Choroid plexus epithelial cell (primary cell): ENCODE measurements around the gene TPM2.
A peak's percentile ranks its signal among the peaks of the same experiment; 100 is the strongest.

Experiments used
- DNase-seq: peaks from one replicate; pipeline ENCODE4 v3.0.0-alpha.2; 2010; ENCODE audit warnings: low read depth
- H3K4me3 ChIP-seq: 2 replicates; pipeline ENCODE4 v1.5.1; 2011; ENCODE audit warnings: low read depth, mild to moderate bottlenecking, control low read depth, low read length, moderate library complexity
- TF ChIP-seq, protein P1 (sequence below): conservative IDR thresholded peaks from 2 replicates; pipeline ENCODE4 v1.5.1; 2011; ENCODE audit warnings: low read depth, mild to moderate bottlenecking, control low read depth, inconsistent platforms, low read length, moderate library complexity

Gene TPM2

DNA sequence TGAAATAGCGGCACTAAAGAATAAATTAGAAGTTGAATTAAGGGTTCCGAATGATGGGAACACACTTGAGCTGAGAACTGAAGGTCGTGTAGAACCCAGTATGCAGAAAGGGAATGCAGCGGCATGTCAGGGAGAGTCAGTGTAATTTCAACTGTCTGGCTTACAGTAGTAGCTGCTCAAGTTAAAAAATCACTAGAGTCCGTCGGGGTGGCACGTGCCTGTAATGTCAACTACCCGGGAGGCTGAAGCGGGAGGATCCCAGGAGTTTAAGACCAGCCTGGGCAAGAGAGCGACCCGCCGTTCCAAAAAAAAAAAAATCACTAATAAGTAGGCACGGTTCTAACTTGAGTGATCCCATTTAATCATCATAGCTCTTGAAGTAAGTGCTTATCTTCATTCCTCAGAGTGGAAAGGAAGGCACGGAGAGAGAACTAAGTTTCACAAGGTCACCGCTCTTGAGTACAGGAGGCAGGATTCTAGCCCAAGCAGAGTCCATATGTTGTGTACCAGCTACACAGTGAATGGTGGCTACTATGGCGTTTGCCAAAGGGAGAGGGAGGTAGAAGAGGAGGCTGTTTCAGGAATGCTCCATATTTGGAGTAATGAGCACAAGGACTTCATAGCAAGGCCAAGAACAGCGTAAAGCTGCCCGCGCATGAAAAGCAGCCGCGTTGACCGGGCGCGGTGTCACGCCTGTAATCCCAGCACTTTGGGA lies 32.7 kb downstream of the TPM2 start:
- TF ChIP-seq, protein P1, sequence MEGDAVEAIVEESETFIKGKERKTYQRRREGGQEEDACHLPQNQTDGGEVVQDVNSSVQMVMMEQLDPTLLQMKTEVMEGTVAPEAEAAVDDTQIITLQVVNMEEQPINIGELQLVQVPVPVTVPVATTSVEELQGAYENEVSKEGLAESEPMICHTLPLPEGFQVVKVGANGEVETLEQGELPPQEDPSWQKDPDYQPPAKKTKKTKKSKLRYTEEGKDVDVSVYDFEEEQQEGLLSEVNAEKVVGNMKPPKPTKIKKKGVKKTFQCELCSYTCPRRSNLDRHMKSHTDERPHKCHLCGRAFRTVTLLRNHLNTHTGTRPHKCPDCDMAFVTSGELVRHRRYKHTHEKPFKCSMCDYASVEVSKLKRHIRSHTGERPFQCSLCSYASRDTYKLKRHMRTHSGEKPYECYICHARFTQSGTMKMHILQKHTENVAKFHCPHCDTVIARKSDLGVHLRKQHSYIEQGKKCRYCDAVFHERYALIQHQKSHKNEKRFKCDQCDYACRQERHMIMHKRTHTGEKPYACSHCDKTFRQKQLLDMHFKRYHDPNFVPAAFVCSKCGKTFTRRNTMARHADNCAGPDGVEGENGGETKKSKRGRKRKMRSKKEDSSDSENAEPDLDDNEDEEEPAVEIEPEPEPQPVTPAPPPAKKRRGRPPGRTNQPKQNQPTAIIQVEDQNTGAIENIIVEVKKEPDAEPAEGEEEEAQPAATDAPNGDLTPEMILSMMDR, result no peak
- DNase-seq, result peak; percentile 54
- H3K4me3 ChIP-seq, result peak overlapping the region; percentile 42

- H3K4me3 ChIP-seq, result no peak overlapping the region
- no peak for DNase-seq
- TF ChIP-seq, protein P1, result no peak
These were observed 33.4 kb downstream of the TPM2 start for GRCh38 chr9:35656348-35656747.

- no peak for DNase-seq
- TF ChIP-seq, protein P1, result no peak
- no peak overlapping the region for H3K4me3 ChIP-seq
These were observed 36.1 kb downstream of the TPM2 start for GRCh38 chr9:35653611-35654010.

GRCh38 chr9:35652829-35653209 lies 36.9 kb downstream of the TPM2 start:
- DNase-seq, result no peak

DNA sequence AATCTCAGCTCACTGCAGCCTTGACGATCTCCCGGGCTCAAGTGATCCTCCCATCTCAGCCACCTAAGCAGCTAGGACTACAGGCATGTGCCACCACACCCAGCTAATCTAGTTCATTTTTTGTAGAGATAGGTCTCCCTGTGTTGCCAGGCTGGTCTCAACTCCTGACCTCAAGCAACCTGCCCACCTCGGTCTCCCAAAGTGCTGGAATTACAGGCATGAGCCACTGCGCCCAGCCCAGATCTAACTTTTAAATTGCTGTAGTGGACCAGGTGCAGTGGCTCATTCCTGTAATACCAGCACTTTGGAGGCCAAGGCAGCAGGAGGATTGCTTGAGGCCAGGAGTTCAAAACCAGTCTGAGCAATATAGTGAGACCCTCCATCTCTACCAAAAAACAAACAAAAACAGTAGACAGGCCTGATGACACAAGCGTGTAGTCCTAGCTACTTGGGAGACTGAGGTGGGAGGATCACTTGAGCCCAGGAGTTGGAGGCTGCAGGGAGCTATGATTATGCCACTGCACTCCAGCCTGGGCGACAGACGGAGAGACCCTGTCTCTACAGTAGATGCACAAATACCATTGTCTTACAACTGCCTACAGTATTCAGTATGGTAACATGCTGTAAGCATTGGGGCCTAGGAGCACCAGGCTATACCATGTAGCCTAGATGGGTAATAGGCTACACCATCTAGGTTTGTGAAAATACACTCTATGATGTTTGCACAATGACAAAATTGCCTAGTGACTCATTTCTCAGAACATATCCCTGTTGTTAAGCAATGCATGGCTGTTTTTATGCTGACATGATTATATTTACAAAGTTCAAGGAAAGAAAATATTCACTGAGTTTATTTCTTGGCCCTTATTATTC lies 37.5 kb downstream of the TPM2 start:
- H3K4me3 ChIP-seq, result no peak overlapping the region
- peak; percentile 73 for DNase-seq
- TF ChIP-seq, protein P1, result no peak

More at GRCh38 chr9:35652829-35653209, 36.9 kb downstream of the TPM2 start:
- no peak overlapping the region for H3K4me3 ChIP-seq
- TF ChIP-seq, protein P1, result no peak

GRCh38 chr9:35650341-35651158 lies 39.2 kb downstream of the TPM2 start, which contains the start of gene SIT1:
SIT1 (minus strand) TSS chr9:35650931; CDS start chr9:35650853, 78 bp downstream.
- TF ChIP-seq, protein P1, result no peak
- H3K4me3 ChIP-seq, result no peak within 1 kb of the TSS
- DNase-seq, result no peak
